Fibroblast of gingiva (primary cell): ENCODE data around the gene TSKS.

Source experiments
- DNase-seq: peaks from one replicate; pipeline ENCODE4 v3.0.0-alpha.2; 2011; ENCODE audit warnings: low read depth

TSKS gene, protein sequence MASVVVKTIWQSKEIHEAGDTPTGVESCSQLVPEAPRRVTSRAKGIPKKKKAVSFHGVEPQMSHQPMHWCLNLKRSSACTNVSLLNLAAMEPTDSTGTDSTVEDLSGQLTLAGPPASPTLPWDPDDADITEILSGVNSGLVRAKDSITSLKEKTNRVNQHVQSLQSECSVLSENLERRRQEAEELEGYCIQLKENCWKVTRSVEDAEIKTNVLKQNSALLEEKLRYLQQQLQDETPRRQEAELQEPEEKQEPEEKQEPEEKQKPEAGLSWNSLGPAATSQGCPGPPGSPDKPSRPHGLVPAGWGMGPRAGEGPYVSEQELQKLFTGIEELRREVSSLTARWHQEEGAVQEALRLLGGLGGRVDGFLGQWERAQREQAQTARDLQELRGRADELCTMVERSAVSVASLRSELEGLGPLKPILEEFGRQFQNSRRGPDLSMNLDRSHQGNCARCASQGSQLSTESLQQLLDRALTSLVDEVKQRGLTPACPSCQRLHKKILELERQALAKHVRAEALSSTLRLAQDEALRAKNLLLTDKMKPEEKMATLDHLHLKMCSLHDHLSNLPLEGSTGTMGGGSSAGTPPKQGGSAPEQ

DNA sequence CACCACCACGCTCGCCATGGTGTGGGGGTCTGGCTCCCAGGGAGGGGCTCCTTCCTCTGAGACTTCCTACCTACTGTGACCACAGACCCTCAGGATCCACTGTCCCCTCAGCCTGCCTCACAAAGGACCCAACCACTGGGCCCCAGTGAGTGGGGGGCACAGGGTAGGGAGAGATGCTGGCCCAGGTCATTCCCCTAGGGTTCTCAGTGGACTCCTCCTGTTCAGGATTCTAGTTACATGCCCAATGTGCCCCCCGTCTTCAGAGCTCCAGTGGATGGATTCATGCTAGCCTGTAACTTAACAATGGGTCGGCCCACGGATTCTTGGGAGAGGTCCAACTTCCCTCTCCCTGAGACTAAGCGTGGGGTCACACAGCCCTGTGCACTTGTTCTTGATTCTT, at the start of gene TSKS:
Gene TSKS, minus strand, starts transcription at position 77 of the 400 bp plus-strand sequence. Its CDS starts 59 bp downstream, at position 18.
- DNase-seq = no peak

DNA sequence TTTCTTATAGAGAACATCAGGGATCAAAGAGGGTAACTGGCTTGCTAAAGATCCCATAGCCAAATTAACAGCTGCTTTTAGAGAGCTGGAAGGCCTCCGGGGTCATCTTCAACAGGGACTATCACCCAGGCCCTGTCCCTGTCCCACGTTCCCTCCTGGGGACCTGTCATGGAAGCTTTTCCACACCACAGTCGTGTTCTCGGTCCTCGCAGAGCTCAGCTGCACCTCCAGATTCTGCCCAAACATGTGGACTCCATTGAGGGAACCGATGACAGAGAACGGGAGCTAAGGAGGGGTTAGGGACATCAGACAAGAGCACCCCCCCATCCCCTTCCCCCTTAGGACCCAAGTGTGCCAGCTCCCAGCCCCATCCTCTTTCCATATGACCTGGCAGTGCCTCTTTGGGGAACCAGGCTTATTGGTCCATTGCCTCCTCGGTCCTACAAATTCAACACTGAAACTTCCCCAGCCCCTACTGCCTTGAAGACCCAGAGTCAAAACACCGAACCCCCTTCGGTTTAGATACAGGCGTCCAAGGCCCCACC, 49.4 kb upstream of the TSKS start:
- no peak for DNase-seq

DNA sequence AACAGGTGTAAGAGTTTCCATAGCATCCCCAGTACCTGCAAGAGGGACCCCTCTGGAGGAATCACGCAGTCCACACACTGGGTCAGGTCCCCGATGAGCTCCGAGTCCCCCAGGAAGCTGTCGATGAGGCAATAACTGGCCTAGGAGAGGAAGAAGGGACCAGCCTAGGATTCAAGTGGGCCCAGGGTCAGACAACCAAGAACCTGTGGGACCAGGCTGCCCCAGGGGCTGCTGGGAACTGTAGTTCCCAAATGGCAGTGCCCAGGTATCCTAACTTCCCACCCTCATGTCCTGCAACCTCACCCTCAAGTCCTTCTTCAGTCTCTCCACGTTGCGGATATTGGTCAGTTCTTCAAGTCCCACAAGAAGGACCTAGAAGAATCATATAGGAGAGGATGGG, 48.2 kb upstream of the TSKS start:
- DNase-seq = no peak

DNA sequence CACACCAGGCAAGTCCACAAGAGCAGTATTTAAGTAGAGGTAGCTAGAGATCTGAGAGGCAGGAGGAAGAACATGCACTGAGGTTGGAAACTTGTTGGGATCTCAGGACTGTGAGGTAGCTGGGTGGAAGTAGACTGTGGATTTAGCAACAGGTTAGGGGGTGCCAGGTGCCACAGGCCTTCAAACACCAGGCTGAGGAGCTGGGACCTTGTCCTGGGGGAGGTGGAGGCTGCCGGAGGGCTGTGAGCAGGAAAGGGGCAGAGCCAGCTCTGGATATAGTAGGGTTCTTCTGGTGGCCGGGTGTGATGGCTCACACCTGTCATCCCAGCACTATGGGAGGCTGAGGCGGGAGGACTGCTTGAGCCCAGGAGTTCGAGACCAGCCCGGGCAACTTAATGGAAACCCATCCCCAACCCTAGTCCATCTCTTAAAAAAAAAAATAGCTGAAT, 46.9 kb upstream of the TSKS start:
- no peak for DNase-seq

DNA sequence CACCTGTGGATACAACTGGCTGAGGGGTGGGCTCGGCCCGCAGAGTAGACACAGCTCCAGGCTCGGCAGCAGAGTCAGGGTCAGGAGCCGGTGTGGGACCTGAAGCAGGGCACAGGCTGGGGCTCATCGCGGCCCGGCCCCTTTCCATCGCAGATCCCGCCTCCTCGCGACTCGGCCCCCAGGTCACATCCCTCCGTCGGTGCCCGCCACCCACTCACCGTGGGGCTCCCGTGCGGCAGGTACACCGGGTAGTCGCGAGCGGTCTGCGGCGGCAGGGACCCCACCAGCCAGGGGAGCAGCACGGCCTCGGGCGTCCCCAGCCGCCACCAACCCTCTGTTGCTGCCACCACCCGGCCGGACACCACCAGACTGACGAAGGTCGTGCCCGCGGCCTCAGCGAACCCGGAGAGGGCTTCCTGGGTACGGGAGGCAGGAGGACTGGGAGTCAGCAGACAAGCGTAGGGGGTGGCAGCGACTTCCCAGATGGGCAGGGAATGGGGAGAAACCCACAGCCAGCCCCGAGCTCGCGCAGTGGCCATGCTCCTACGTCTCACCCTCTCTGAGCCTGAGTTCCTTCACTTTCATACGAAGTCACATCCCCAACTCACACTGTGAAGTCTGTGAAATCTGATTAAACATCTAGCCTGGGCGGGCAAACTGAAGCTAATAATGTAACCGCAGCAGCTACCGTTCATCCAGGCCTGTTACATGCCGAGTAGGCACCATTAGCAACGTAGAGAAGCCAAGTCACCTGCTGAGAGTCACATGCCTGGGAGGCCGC, 46.2 kb upstream of the TSKS start:
- peak; percentile 37 for DNase-seq

DNA sequence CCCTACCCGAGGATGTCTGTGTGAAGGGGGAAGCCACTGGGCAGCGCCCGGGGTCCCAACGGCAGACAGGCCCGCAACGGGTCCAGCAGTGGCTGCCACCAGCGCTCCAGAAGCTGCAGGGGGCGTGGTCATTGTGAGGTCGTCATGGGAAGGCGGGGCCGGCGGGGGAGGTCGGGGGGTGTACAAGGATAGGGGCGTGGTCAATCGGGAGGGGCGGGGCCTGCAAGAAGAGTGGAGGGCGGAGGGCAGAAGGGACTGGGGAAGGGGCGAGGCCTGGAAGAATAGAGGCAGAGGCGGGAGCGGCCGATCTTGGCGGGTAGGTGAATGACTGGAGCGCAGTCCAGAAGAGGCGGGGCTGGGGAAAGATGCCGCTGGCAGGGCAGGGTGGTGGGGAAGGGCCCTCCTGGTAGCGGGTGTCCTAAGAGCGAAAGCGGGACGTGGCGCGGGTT, 45.6 kb upstream of the TSKS start:
- peak; percentile 85 for DNase-seq

DNA sequence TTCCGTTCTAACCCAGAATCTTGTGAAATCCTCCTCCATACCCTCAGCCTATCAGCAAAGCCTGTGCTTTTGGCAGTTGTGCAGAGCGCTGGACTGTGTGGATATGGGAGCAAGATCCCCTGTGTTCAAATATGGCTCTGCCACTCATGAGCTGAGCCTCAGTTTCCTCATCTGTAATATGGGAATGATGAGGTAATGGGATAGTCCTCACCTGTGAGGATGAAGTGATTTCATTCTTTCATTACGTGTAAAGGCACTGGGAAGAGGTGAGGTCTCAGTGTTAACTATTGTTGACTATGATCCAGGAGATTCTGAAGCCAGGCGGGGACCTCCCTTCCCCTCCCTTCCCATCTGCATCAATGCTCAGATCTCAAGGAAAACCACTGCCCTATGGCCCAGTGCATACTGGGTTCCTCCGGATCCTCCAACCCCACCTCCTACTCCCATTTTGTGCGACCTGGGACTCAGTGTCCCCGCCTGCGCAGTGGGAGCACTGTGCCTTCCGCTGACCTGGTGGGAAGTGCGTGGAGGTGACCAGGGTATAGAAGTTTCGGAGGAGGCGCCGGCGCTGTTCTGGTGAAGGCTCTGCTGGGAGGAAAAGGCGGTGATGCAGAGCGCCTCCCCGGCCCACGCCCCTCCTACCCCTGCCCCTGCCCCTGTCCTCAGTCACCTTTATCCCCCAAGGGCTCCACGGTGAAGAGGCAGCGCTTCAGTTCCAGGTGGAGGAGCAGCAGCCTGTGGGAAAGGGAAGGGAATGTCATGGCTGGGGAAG, 45.0 kb upstream of the TSKS start:
- DNase-seq = no peak

DNA sequence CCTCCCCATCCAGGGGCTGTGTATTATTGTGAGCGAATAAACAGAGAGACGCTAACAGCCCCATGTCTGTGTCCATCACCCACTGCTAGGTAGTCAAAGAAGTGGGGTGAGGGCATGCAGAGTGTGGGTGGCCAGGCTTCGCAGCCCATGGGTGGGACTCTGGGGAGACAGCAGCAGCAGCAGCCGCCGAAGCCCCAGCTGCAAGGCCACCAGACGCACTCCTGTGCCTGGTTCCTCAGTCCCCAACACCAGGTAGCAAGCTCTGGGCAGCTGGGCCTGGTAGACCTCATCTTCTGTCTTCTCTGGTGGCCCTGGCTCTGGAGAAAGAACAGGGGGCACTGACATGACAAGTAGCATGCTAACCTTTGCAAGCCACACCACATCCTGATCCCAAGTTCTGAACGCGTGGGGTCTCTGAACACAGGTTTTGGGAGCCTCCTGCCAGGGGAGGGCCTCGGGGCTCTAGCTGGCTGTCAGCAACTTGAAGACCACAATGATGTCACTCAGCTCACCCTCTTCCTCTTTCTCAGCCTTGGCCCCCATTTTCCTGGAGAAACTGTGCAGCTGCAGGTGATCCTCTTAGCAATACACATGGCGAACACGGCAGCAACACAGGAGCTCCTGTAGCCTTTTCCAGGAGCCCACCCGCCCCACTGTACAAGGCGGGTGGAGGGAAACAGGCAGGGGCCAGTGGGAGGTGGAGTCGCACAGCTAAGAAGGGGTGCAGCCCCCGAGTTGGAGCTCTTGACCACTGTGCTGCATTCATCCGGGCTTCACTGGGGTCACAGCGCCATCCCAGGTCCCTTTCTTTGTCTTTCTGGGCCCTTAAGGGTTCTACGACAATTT, 44.2 kb upstream of the TSKS start:
- DNase-seq = no peak

DNA sequence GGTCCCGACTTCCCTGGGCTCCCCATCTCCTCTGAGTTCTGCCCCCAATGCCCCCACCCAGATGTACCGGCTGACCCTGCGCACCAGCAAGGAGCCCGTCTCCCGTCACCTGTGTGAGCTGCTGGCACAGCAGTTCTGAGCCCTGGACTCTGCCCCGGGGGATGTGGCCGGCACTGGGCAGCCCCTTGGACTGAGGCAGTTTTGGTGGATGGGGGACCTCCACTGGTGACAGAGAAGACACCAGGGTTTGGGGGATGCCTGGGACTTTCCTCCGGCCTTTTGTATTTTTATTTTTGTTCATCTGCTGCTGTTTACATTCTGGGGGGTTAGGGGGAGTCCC, 43.5 kb upstream of the TSKS start:
- no peak for DNase-seq

DNA sequence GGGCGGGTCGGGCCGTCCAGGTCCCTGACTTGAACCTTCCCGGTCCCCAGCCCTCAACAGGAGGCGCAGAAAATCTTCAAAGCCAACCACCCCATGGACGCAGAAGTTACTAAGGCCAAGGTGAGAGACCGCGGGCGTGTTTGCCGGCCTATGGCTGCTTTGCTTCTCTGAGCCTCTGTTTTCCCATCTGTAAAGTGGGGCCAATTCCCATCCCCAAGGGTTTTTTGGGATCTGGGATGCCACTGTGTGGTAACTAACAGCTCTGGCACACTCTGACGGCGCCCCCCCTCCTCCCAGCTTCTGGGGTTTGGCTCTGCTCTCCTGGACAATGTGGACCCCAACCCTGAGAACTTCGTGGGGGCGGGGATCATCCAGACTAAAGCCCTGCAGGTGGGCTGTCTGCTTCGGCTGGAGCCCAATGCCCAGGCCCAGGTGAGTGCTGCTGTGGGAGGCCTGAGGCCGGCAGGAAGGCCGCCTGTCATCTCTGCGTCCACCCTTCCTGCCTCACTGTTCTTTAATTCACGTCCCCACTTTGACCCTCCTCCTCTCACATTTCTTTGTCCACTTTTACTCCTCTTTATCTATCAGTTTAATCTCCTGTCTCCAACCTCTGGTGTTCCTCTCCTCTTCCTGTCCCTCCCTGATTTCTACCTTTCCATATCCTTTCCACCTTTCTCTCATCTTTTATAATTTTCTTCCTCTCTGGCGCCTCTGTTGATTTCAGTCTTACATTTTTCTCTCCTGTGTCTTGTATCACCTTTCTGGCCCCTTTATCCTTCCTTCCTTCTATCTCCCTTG, 42.9 kb upstream of the TSKS start:
- no peak for DNase-seq

DNA sequence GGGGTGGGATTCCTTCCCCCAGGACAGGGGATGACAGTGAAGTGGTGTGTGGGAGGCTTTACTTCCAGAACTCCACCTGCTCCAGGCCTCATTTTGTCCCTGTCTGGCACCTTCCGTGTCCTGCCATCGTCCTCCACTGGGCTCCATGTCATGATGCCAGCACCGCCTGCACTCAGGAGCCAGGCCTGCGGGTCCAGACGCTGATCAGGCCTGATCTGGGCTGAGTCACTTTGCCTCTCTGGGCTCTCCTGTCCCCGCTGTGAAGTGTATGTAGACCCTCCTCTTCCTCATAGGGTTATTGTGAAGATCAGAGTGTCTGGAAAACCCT, 40.4 kb upstream of the TSKS start:
- no peak for DNase-seq

DNA sequence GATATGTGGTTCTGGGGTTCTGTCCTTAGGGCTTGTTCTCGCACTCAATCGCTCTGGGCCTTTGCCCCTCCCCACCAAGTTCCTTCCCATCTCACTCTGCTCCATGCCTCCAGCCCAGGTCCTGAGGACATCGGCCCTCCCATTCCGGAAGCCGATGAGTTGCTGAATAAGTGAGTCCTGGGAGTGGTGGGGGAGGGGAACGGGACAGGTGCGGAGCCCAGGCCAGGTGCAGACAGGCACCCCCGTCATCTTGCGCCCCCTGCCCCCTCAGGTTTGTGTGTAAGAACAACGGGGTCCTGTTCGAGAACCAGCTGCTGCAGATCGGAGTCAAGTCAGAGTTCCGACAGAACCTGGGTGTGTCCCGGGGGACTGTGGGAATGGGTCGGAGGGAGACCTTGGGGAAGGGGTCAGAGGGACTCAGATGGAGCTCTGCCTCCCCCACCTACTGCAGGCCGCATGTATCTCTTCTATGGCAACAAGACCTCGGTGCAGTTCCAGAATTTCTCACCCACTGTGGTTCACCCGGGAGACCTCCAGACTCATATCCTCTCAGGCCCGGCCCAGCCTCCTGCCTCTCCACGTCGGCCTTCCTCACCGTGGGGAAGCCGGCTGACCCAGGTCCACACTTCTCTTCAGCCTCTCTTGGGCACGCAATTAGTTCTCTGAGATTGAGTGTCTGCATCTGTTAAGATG, 39.9 kb upstream of the TSKS start:
- no peak for DNase-seq

DNA sequence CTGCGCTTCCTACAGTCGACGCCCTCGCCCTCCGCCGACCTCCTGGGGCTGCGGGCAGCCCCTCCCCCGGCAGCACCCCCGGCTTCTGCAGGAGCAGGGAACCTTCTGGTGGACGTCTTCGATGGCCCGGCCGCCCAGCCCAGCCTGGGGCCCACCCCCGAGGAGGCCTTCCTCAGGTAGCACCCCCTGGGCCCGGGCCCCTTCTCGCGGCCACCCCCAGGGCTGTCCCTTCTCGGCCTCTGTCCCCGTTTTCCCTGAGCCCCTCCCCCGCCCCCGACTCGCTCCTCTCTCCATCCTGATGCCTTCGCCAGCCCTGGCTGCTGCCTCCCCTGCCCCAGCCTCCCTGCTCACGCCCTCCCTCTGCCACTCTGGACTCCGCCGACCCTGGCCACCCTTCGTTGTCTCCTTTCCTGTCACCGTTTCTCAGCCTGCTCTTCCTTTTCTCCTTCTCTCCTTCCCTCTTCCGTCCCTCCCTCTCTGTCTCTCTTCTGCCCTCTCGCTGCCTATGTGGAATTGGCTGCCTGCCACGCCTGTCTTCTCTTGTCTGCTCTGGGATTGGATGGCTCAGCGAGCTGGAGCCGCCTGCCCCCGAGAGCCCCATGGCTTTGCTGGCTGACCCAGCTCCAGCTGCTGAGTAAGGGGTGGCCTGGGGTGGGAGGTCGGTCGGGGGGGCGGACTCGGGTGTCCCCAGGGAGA, 39.0 kb upstream of the TSKS start:
- peak; percentile 83 for DNase-seq

DNA sequence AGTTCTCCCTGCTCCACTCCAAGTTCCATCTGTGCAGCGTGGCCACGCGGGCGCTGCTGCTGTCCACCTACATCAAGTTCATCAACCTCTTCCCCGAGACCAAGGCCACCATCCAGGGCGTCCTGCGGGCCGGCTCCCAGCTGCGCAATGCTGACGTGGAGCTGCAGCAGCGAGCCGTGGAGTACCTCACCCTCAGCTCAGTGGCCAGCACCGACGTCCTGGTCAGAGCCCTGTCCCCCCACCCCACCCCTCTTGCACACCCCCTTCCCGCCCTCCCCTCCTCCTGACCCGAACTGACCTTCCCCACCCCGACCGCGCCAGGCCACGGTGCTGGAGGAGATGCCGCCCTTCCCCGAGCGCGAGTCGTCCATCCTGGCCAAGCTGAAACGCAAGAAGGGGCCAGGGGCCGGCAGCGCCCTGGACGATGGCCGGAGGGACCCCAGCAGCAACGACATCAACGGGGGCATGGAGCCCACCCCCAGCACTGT, 38.3 kb upstream of the TSKS start:
- DNase-seq = no peak

DNA sequence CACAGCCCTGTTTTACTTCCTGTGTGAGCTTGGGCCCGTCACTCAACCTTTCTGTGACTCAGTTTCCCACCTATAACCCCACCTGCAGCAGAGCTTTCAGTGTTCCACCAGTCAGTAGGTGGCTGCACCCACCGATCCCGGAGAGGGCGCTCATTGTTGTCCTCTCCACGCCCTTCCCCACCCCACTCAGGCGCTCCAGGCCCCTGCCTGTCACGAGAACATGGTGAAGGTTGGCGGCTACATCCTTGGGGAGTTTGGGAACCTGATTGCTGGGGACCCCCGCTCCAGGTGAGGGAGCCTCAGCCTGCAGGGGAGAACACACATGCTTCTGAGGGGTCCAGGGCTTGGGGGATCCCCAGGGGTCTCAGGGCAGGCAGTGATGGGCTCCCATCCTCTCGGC, 37.7 kb upstream of the TSKS start:
- DNase-seq = no peak

DNA sequence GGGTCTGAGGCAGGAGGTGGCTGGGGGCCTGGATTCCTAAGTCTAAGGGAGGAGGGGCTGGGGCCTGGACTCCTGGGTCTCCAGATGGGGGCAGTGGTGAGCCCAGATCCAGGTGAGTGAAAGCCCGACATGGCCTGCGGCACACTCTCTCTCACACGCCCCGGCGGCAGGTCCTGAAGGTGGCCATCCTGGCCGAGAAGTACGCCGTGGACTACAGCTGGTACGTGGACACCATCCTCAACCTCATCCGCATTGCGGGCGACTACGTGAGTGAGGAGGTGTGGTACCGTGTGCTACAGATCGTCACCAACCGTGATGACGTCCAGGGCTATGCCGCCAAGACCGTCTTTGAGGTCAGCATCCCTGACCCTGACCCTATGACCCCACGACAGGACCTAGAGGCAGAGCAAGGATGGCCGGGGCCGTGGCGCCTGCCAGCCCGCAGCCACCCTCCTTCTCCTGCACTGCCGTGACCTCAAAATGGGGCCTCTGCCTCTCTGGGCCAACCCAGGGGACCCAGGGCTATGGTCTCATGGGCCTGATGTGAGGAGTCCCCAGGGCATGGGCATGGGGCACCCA, 36.8 kb upstream of the TSKS start:
- DNase-seq = no peak

DNA sequence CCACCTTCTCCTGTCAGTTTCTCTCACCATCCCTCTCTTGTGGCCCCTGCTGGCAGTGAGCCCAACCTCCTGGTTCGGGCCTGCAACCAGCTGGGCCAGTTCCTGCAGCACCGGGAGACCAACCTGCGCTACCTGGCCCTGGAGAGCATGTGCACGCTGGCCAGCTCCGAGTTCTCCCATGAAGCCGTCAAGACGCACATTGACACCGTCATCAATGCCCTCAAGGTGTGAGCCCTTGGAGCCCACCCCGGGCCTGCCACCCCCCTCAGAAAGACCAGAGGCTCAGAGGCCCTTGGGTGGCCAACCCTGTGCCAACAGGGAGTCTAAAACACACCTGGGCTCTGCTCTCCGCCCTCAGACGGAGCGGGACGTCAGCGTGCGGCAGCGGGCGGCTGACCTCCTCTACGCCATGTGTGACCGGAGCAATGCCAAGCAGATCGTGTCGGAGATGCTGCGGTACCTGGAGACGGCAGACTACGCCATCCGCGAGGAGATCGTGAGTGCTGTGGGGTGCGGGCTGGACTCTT, 36.2 kb upstream of the TSKS start:
- no peak for DNase-seq

DNA sequence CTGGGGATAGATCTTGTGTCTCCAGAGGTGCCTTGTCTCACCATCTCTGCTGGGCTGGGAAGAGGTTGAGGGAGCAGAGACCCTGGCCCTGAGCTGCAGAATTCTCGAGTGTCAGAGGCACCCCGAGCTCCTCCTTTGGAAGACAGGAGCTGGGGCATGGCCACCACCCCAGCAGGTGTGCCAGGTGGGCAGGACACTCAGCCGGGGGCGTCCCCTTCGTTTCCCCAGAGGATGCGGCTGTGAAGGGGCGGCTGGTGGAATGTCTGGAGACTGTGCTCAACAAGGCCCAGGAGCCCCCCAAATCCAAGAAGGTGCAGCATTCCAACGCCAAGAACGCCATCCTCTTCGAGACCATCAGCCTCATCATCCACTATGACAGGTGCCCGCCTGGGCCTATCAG, 35.5 kb upstream of the TSKS start:
- no peak for DNase-seq
